ENCODE measurements around the gene KCNJ14.
A peak's percentile ranks its signal among the peaks of the same experiment; 100 is the strongest.

Gene KCNJ14

GRCh38 chr19:48443256-48443655, 12.1 kb upstream of the KCNJ14 start:
- H3K36me3 ChIP-seq (replicated peaks), result peaks cover 12% of the 10 kb centered on the region
- no peak overlapping the region for H3K4me3 ChIP-seq (ENCODE audit: low read depth, low read length)
- H3K27ac ChIP-seq, result no peak overlapping the region
- in situ Hi-C loops (cut with HindIII; ENCODE audit: low pct_ligation_motif_present, low sequenced_read_pairs), result no loop called here
- TF ChIP-seq, protein P1, sequence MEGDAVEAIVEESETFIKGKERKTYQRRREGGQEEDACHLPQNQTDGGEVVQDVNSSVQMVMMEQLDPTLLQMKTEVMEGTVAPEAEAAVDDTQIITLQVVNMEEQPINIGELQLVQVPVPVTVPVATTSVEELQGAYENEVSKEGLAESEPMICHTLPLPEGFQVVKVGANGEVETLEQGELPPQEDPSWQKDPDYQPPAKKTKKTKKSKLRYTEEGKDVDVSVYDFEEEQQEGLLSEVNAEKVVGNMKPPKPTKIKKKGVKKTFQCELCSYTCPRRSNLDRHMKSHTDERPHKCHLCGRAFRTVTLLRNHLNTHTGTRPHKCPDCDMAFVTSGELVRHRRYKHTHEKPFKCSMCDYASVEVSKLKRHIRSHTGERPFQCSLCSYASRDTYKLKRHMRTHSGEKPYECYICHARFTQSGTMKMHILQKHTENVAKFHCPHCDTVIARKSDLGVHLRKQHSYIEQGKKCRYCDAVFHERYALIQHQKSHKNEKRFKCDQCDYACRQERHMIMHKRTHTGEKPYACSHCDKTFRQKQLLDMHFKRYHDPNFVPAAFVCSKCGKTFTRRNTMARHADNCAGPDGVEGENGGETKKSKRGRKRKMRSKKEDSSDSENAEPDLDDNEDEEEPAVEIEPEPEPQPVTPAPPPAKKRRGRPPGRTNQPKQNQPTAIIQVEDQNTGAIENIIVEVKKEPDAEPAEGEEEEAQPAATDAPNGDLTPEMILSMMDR (IDR thresholded peaks at IDR 0.05; ENCODE audit: low read depth, low read length, missing control alignments), result no peak
- H3K27me3 ChIP-seq (replicated peaks), result peaks cover 17% of the 10 kb centered on the region
- DNase-seq, result no peak

DNA sequence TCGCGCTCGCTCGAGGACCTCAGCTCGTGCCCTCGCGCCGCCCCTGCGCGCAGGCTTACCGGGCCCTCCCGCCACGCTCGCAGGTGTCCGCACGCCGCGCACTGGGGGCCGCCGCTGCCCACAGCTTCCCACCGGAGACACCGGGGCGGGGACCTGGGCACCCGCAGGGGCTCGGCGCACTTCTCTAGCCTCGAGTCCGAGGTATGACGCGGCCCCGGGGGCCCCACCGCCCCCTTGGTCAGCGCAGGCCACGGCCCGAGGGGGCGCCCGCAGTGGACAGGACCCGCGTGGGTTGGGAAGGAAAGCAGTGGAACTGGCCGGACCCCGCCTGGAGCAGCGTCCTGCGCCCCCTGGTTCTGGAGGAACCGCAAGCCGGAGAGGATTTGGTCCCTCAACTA, 11.6 kb upstream of the KCNJ14 start:
- Histone ChIP-seq H3K27me3 (replicated peaks) (peaks cover 17% of the 10 kb centered on the region), H3K36me3 (replicated peaks) (peaks cover 16% of the 10 kb centered on the region), H3K27ac (no peak overlapping the region), H3K4me3 (ENCODE audit: low read depth, low read length) (no peak overlapping the region)
- DNase-seq, result no peak
- in situ Hi-C loops (cut with HindIII; ENCODE audit: low pct_ligation_motif_present, low sequenced_read_pairs), result no loop called here
- TF ChIP-seq, protein P1 (IDR thresholded peaks at IDR 0.05; ENCODE audit: low read depth, low read length, missing control alignments), result no peak

GRCh38 chr19:48444129-48444935, 11.0 kb upstream of the KCNJ14 start:
- H3K4me3 ChIP-seq (ENCODE audit: low read depth, low read length), result peak overlapping the region; percentile 97
- H3K27me3 ChIP-seq (replicated peaks), result peaks cover 17% of the 10 kb centered on the region
- no peak overlapping the region for H3K27ac ChIP-seq
- in situ Hi-C loops (cut with HindIII; ENCODE audit: low pct_ligation_motif_present, low sequenced_read_pairs), result no loop called here
- no peak for DNase-seq
- H3K36me3 ChIP-seq (replicated peaks), result peaks cover 21% of the 10 kb centered on the region
- TF ChIP-seq, protein P1 (IDR thresholded peaks at IDR 0.05; ENCODE audit: low read depth, low read length, missing control alignments), result no peak

DNA sequence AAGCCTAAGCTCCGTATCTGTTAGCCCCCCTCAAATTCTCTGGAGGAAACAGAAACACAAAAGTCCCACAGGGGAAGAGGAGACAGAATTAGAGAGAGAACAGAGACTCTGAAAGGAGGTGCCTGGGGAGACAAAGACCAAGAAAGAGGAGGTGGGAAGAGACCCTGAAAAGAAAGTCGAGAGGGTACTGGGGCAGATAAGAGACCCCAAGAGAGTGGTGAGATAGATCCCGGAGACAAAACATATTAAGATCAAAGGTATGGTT, 10.5 kb upstream of the KCNJ14 start:
- DNase-seq, result no peak
- in situ Hi-C loops (cut with HindIII; ENCODE audit: low pct_ligation_motif_present, low sequenced_read_pairs), result no loop called here
- peak overlapping the region; percentile 97 for H3K4me3 ChIP-seq (ENCODE audit: low read depth, low read length)

GRCh38 chr19:48445256-48445605, 10.1 kb upstream of the KCNJ14 start:
- Histone ChIP-seq H3K4me3 (ENCODE audit: low read depth, low read length) (peak overlapping the region; percentile 97), H3K36me3 (replicated peaks) (peaks cover 27% of the 10 kb centered on the region), H3K27ac (peak overlapping the region; percentile 81), H3K27me3 (replicated peaks) (peaks cover 17% of the 10 kb centered on the region)
- in situ Hi-C loops (cut with HindIII; ENCODE audit: low pct_ligation_motif_present, low sequenced_read_pairs), result no loop called here
- TF ChIP-seq, protein P1 (IDR thresholded peaks at IDR 0.05; ENCODE audit: low read depth, low read length, missing control alignments), result peak; percentile 79
- DNase-seq, result peak; percentile 92

More for the DNA sequence above, 10.5 kb upstream of the KCNJ14 start:
- H3K27ac ChIP-seq, result no peak overlapping the region
- TF ChIP-seq, protein P1 (IDR thresholded peaks at IDR 0.05; ENCODE audit: low read depth, low read length, missing control alignments), result no peak
- H3K27me3 ChIP-seq (replicated peaks), result peaks cover 17% of the 10 kb centered on the region
- H3K36me3 ChIP-seq (replicated peaks), result peaks cover 25% of the 10 kb centered on the region
